Stimulated activated CD8-positive, alpha-beta memory T cell treated with anti-CD3 and anti-CD28 coated beads, Interleukin-7, amount 100 ng/mL, for 1 hour (primary cell): ENCODE data around the gene CAMTA1.
"Not testable (repeated sequence)": the region's sequence is repeated elsewhere in the genome, so short reads cannot be mapped to it uniquely, and the experiment has no call there.

Experiments used
- DNase-seq, 2 donors: peaks; one replicate each; pipeline ENCODE4 v3.0.0-alpha.2; 2020; ENCODE audit warnings: low read depth in 2 of 2

Gene CAMTA1

GRCh38 chr1:6807782-6808181 lies 22.5 kb downstream of the CAMTA1 start:
- no peak for DNase-seq

- DNase-seq: no peak
Measured at GRCh38 chr1:6809461-6809860, 24.2 kb downstream of the CAMTA1 start.

GRCh38 chr1:6810146-6810734 lies 25.0 kb downstream of the CAMTA1 start:
- not testable (repeated sequence) for DNase-seq

- DNase-seq: no peak
Measured at GRCh38 chr1:6811583-6811982, 26.3 kb downstream of the CAMTA1 start.

- no peak for DNase-seq
Measured at GRCh38 chr1:6813165-6813564, 27.9 kb downstream of the CAMTA1 start.

GRCh38 chr1:6815726-6816125 lies 30.5 kb downstream of the CAMTA1 start:
- no peak for DNase-seq

- no peak for DNase-seq
Measured at GRCh38 chr1:6819246-6820040, 34.2 kb downstream of the CAMTA1 start.

- DNase-seq: no peak
Measured at GRCh38 chr1:6820899-6821298, 35.6 kb downstream of the CAMTA1 start.

GRCh38 chr1:6822530-6823359 lies 37.5 kb downstream of the CAMTA1 start:
- no peak for DNase-seq

GRCh38 chr1:6823793-6824192 lies 38.5 kb downstream of the CAMTA1 start:
- no peak for DNase-seq

GRCh38 chr1:6824665-6825368 lies 39.6 kb downstream of the CAMTA1 start:
- DNase-seq: no peak

- no peak for DNase-seq
Measured at GRCh38 chr1:6825828-6826227, 40.6 kb downstream of the CAMTA1 start.

- no peak for DNase-seq
Measured at GRCh38 chr1:6827079-6827478, 41.8 kb downstream of the CAMTA1 start.

GRCh38 chr1:6827630-6828165 lies 42.4 kb downstream of the CAMTA1 start:
- DNase-seq: no peak

GRCh38 chr1:6831366-6831765 lies 46.1 kb downstream of the CAMTA1 start:
- DNase-seq: no peak

GRCh38 chr1:6832006-6832405 lies 46.8 kb downstream of the CAMTA1 start:
- DNase-seq: not testable (repeated sequence)

GRCh38 chr1:6832531-6833188 lies 47.4 kb downstream of the CAMTA1 start:
- DNase-seq: no peak

- no peak for DNase-seq
Measured at GRCh38 chr1:6833804-6834203, 48.5 kb downstream of the CAMTA1 start.

- no peak for DNase-seq
Measured at GRCh38 chr1:6834366-6834765, 49.1 kb downstream of the CAMTA1 start.

- no peak for DNase-seq
Measured at GRCh38 chr1:6835139-6835538, 49.9 kb downstream of the CAMTA1 start.

- DNase-seq: no peak
Measured at GRCh38 chr1:6842301-6842700, 57.0 kb downstream of the CAMTA1 start.
